Tibial nerve (tissue), 4 donors: ENCODE results near the gene TINAGL1. TPM values are rescaled to one million over a fixed set of nuclear protein-coding genes. Genes with fewer than 3 reads are reported as not detected.

Experiments used
- DNase-seq, 2 donors: peaks; one replicate each; pipeline ENCODE4 v3.0.0-alpha.2; 2019; ENCODE audit warnings: low spot score in 2 of 2
- H3K27ac ChIP-seq, 4 donors: fragments of 200-600 bp; sonication (generic) in 3 of 4; one replicate each; pipeline ENCODE4 v1.5.1; 2017 to 2019; ENCODE audit warnings: mild to moderate bottlenecking in 1 of 4
- H3K27me3 ChIP-seq, 2 donors: fragments of 200-600 bp; sonication (generic) in 1 of 2; one replicate each; pipeline versions ENCODE4 v1.5.1 to v1.6.0; 2017 to 2019
- H3K36me3 ChIP-seq, 3 donors: fragments of 200-600 bp; sonication (generic); one replicate each; pipeline ENCODE4 v1.5.1; 2018 to 2019
- H3K4me1 ChIP-seq, 4 donors: fragments of 200-600 bp; sonication (generic) in 3 of 4; one replicate each; pipeline ENCODE4 v1.5.1; 2017 to 2019
- H3K4me3 ChIP-seq, 4 donors: fragments of 200-600 bp; sonication (generic) in 3 of 4; one replicate each; pipeline ENCODE4 v1.5.1; 2017 to 2019; ENCODE audit warnings: mild to moderate bottlenecking in 1 of 4, moderate library complexity in 1 of 4
- H3K9me3 ChIP-seq, 4 donors: fragments of 200-600 bp; sonication (generic) in 3 of 4; one replicate each; pipeline ENCODE4 v1.5.1; 2017 to 2019
- EP300 ChIP-seq, 2 donors: sonication (generic); formaldehyde crosslinking; IDR thresholded peaks; one replicate each; pipeline ENCODE4 v1.6.1; 2017; ENCODE audit warnings: antibody characterized with exemption in 2 of 2, mild to moderate bottlenecking in 1 of 2
- POLR2A ChIP-seq, 2 donors: fragments of 450-650 bp; IDR thresholded peaks; one replicate each; pipeline ENCODE4 v1.6.1; 2017; ENCODE audit warnings: antibody characterized with exemption in 2 of 2, mild to moderate bottlenecking in 2 of 2, moderate library complexity in 2 of 2
- WGBS, 2 donors: methylation state at CpG; one replicate each; pipeline ENCODE4 v1.1.5; 2018; 5-methylcytosine and 5-hydroxymethylcytosine counted together
- total RNA-seq, 4 donors: library from RNA; depleted of rRNA; stranded (reverse); fragments of >200 nt; gene quantifications; one replicate each; pipeline ENCODE4 v1.1.0, GENCODE V29; 2016
- TF ChIP-seq, protein P1 (sequence below), 5 experiments: fragments of 200-600 bp in 3 of 5; fragments of 450-650 bp in 2 of 5; sonication (generic) in 3 of 5; IDR thresholded peaks; one replicate each; pipeline ENCODE4 v1.5.1; 2016 to 2019; ENCODE audit warnings: antibody characterized with exemption in 5 of 5, mild to moderate bottlenecking in 3 of 5, moderate library complexity in 2 of 5

TINAGL1 gene
- total RNA-seq, 4 donors from 2014 or later: 97.3 to 227 (median 198) TPM

DNA sequence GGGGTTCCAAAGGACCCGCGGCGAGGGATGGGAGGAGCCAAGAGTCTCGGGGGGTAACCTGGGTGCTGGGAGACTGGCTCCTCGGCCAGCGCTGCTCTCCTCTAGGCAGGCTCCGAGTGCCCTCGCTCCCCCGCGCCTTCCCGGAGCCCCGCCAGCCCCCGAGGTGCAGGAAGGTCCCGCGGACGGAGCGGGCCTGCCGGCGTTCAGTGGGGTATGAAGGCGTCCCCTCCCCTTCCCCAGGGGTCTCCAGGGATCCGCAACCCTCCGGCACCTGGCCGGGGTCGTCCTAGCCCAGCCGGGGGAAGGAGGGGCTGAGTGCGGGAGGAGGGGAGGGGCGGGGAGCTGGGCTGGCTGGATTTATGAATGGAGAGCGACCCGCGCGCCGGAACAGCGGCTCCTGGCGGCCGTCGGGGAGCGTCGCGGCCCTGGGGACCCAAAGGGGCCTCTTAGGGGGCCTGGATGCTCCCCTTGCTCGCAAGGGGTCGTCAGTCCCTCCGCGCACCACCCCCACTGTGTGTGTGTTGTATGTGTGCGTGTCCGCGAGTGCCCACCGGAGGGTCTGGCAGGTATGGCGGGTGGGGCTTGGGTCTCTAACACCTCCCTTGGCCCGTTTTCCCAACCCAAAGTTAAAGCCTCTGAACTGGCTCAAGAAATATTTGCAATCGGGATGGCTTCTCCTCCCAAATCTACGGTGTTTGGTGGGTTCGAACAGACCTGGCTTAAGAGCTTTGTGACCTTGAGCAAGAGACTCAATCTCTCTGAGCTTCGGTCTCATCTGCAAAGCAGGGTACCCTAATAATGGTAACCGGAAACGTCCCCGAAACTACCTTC lies 41.8 kb downstream of the TINAGL1 start:
- Histone ChIP-seq H3K27ac (no peak overlapping the region), H3K9me3 (no peaks in the 10 kb centered on the region), H3K27me3 (peaks cover 0 to 33% of the 10 kb centered on the region in 2 donors), H3K4me1 (peaks cover 0 to 14% (median 8%) of the 10 kb centered on the region in 4 donors), H3K36me3 (no peaks in the 10 kb centered on the region), H3K4me3 (peak overlapping the region; percentile 19 to 50 (median 37))
- no peak for DNase-seq
- WGBS, 2 donors: 16 to 18% methylated on average over 37 to 41 of the region's 56 CpGs
- TF ChIP-seq POLR2A (IDR thresholded peaks at IDR 0.05) (no peak), EP300 (IDR thresholded peaks at IDR 0.05) (no peak)
- TF ChIP-seq, protein P1, sequence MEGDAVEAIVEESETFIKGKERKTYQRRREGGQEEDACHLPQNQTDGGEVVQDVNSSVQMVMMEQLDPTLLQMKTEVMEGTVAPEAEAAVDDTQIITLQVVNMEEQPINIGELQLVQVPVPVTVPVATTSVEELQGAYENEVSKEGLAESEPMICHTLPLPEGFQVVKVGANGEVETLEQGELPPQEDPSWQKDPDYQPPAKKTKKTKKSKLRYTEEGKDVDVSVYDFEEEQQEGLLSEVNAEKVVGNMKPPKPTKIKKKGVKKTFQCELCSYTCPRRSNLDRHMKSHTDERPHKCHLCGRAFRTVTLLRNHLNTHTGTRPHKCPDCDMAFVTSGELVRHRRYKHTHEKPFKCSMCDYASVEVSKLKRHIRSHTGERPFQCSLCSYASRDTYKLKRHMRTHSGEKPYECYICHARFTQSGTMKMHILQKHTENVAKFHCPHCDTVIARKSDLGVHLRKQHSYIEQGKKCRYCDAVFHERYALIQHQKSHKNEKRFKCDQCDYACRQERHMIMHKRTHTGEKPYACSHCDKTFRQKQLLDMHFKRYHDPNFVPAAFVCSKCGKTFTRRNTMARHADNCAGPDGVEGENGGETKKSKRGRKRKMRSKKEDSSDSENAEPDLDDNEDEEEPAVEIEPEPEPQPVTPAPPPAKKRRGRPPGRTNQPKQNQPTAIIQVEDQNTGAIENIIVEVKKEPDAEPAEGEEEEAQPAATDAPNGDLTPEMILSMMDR (IDR thresholded peaks at IDR 0.05): peak; percentile 68 to 83 (median 74)

DNA sequence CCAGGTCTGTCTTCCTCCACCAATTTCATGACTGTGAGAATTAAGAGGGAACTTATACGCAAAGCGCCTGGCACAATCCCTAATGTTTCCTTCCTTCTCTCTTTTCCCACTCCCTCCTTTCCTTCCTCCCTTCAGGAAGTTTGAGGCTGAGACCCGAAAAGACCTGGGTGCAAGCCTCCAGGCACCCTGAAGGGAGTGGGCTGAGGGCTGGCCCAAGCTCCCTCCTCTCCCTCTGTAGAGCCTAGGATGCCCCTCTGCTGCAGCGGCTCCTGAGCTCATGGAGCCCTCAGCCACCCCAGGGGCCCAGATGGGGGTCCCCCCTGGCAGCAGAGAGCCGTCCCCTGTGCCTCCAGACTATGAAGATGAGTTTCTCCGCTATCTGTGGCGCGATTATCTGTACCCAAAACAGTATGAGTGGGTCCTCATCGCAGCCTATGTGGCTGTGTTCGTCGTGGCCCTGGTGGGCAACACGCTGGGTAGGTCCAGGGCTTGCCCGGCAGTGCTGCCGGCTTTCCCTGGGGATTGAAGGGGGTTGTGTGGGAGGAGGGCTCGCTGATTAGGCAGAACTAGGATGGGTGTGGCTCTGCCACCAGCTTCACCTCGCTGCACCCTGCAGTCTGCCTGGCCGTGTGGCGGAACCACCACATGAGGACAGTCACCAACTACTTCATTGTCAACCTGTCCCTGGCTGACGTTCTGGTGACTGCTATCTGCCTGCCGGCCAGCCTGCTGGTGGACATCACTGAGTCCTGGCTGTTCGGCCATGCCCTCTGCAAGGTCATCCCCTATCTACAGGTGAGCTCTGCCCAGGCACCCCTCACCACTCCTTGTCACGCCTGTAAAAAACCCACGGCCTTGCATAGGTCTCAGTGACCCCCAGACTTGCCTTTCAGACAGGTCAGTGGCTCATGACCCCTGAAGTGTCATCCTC lies 42.9 kb downstream of the TINAGL1 start:
- Histone ChIP-seq H3K27ac (no peak overlapping the region), H3K27me3 (peaks cover 0 to 33% of the 10 kb centered on the region in 2 donors), H3K9me3 (no peaks in the 10 kb centered on the region), H3K4me3 (no peak overlapping the region), H3K4me1 (peaks cover 0 to 14% (median 8%) of the 10 kb centered on the region in 4 donors), H3K36me3 (no peaks in the 10 kb centered on the region)
- WGBS, 2 donors: 84 to 85% methylated on average over 16 to 17 of the region's 23 CpGs
- no peak for DNase-seq
- TF ChIP-seq, protein P1 (IDR thresholded peaks at IDR 0.05): no peak
- TF ChIP-seq EP300 (IDR thresholded peaks at IDR 0.05): no peak

DNA sequence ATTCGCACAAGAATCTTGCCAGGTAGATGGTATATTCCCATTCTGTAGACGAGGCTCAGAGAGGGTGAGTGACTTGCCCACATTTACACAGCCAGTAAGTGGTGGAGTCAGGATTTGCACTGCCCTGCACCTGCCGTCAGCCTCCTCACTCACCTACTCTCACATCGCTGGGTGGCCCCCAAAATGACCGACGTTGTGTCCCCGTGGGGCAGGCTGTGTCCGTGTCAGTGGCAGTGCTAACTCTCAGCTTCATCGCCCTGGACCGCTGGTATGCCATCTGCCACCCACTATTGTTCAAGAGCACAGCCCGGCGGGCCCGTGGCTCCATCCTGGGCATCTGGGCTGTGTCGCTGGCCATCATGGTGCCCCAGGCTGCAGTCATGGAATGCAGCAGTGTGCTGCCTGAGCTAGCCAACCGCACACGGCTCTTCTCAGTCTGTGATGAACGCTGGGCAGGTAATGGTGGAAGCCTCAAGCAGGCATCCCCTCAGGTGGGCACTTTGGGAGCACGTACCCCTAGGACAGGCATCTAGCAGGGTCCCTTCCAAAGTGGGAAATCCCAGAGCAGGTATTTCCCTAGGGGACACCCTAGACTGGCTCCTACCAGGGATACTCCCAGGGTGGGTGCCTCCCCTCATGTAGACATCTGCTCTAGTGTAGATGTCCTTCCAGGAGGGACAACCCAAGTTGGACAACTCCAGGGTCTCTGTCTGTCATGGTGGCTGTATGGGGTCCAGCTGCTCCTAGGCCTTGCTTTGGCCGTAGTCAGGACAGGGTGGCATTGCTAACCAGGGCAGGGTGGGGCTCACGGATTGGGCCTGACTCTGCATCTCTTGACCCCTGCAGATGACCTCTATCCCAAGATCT lies 44.5 kb downstream of the TINAGL1 start:
- no peak for TF ChIP-seq EP300 (IDR thresholded peaks at IDR 0.05)
- TF ChIP-seq, protein P1 (IDR thresholded peaks at IDR 0.05): no peak
- no peak for TF ChIP-seq POLR2A (IDR thresholded peaks at IDR 0.05)
- H3K4me3 ChIP-seq: no peak overlapping the region
- no peaks in the 10 kb centered on the region for H3K9me3 ChIP-seq
- peaks cover 0 to 17% (median 11%) of the 10 kb centered on the region in 4 donors for H3K4me1 ChIP-seq
- no peak overlapping the region for H3K27ac ChIP-seq
- 89 to 90% methylated on average over 16 to 17 of the region's 20 CpGs for WGBS, 2 donors
- peaks cover 0 to 33% of the 10 kb centered on the region in 2 donors for H3K27me3 ChIP-seq
- H3K36me3 ChIP-seq: peaks cover 0 to 12% (median 0%) of the 10 kb centered on the region in 3 donors
- no peak for DNase-seq

DNA sequence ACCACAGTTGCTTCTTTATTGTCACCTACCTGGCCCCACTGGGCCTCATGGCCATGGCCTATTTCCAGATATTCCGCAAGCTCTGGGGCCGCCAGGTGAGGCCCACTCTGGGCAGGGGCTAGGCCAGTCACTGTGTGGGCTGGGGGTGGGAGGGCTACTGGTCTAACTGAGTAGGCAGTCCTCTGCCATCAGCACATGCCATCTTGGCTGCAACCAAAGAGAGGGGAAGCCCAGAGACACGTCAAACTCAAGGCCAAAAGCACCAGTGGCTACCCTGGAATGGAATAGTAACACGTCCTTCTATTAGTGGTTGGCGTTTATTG lies 45.1 kb downstream of the TINAGL1 start:
- 96 to 98% methylated on average over 5 of the region's 5 CpGs for WGBS, 2 donors
- no peak for DNase-seq
- Histone ChIP-seq H3K4me3 (no peak overlapping the region), H3K27me3 (peaks cover 0 to 27% of the 10 kb centered on the region in 2 donors), H3K9me3 (no peaks in the 10 kb centered on the region), H3K27ac (no peak overlapping the region), H3K4me1 (peaks cover 0 to 23% (median 16%) of the 10 kb centered on the region in 4 donors), H3K36me3 (peaks cover 0 to 12% (median 0%) of the 10 kb centered on the region in 3 donors)
- no peak for TF ChIP-seq EP300 (IDR thresholded peaks at IDR 0.05)
- TF ChIP-seq, protein P1 (IDR thresholded peaks at IDR 0.05): no peak
- TF ChIP-seq POLR2A (IDR thresholded peaks at IDR 0.05): no peak
